Measurements from ENCODE around the gene HOXA9. TPM values are rescaled to one million over a fixed set of nuclear protein-coding genes. Genes with fewer than 3 reads are reported as not detected.

HOXA9 gene
- total and polyA plus RNA-seq, 7 donors = 13.0 to 35.7 (median 21.6) TPM

DNA sequence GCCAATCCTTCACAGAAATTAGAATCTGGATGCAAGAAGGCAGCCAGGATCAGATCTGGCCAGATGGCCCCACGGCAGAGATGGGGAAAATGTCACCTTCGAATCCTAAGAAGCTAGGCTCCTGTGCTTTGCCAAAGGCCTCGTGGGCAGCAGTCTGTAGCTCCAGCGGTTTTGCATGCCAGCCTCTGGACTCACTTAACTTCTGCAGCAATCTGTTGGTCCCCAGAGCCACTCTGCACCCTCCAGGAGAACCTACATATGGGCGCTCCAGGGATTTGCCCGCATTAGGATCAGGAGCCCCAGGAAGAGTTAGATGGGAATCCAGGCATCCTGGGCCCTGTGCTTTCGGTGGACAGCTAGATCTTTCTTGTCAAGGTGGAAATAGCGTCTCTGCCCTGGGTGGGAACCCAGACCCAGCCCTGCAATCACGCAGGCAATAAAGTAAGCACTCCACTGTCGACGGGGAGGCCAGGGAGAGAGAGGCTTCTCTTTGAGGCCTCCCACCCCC, 44.6 kb upstream of the HOXA9 start:
- peak overlapping the region in 2 of 4 donors; percentile 39 to 42 for H3K4me3 ChIP-seq
- H3K27me3 ChIP-seq = peaks cover 12 to 85% (median 24%) of the 10 kb centered on the region in 3 donors
- WGBS, 2 donors = 18 to 38% methylated on average over 11 of the region's 11 CpGs
- intact Hi-C loops (cut with DNase I) = loop anchor here (5.0 to 10.0 kb wide), 2 partner anchors 32 to 1195 kb away; partner anchors contain the start of gene EVX1
- no peaks in the 10 kb centered on the region for H3K36me3 ChIP-seq
- H3K27ac ChIP-seq = no peak overlapping the region
- peaks cover 0 to 18% (median 16%) of the 10 kb centered on the region in 4 donors for H3K4me1 ChIP-seq
- TF ChIP-seq POLR2AphosphoS5 (IDR thresholded peaks at IDR 0.05) = no peak
- TF ChIP-seq EP300 (IDR thresholded peaks at IDR 0.05) = no peak
- TF ChIP-seq, protein P1, sequence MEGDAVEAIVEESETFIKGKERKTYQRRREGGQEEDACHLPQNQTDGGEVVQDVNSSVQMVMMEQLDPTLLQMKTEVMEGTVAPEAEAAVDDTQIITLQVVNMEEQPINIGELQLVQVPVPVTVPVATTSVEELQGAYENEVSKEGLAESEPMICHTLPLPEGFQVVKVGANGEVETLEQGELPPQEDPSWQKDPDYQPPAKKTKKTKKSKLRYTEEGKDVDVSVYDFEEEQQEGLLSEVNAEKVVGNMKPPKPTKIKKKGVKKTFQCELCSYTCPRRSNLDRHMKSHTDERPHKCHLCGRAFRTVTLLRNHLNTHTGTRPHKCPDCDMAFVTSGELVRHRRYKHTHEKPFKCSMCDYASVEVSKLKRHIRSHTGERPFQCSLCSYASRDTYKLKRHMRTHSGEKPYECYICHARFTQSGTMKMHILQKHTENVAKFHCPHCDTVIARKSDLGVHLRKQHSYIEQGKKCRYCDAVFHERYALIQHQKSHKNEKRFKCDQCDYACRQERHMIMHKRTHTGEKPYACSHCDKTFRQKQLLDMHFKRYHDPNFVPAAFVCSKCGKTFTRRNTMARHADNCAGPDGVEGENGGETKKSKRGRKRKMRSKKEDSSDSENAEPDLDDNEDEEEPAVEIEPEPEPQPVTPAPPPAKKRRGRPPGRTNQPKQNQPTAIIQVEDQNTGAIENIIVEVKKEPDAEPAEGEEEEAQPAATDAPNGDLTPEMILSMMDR (IDR thresholded peaks at IDR 0.05) = no peak
- no peak for TF ChIP-seq POLR2A (IDR thresholded peaks at IDR 0.05)
- no peaks in the 10 kb centered on the region for H3K9me3 ChIP-seq
- DNase-seq = no peak

DNA sequence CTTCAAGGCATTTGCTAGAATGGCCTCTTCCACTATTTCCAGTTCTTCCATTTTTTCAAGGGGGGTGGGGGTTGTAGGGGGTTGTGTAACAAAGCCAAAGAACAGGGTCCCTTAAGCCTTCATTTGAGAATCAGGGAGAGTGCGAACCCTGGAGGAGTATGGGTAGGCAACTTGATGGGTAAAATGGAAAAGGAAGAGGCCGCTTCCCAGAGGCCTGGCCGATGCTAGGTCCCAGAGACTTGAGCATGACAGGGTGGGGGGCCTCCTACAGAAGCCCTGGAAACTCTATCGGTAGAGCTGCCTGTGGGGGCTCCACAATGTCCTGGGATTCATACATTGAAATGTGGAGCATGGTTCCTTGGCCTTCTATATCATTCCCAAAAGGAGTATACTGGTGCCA, 43.7 kb upstream of the HOXA9 start:
- Histone ChIP-seq H3K4me1 (peaks cover 0 to 23% (median 23%) of the 10 kb centered on the region in 4 donors), H3K27me3 (peaks cover 19 to 90% (median 25%) of the 10 kb centered on the region in 3 donors), H3K4me3 (no peak overlapping the region), H3K9me3 (no peaks in the 10 kb centered on the region), H3K36me3 (no peaks in the 10 kb centered on the region), H3K27ac (no peak overlapping the region)
- intact Hi-C loops (cut with DNase I) = loop anchor here (5.0 to 10.0 kb wide), 2 partner anchors 33 to 1196 kb away; partner anchors contain the start of gene EVX1
- no peak for DNase-seq
- 82 to 89% methylated on average over 4 of the region's 4 CpGs for WGBS, 2 donors
- TF ChIP-seq EP300 (IDR thresholded peaks at IDR 0.05) (no peak), POLR2AphosphoS5 (IDR thresholded peaks at IDR 0.05) (no peak), POLR2A (IDR thresholded peaks at IDR 0.05) (no peak)
- TF ChIP-seq, protein P1 (IDR thresholded peaks at IDR 0.05) = no peak

DNA sequence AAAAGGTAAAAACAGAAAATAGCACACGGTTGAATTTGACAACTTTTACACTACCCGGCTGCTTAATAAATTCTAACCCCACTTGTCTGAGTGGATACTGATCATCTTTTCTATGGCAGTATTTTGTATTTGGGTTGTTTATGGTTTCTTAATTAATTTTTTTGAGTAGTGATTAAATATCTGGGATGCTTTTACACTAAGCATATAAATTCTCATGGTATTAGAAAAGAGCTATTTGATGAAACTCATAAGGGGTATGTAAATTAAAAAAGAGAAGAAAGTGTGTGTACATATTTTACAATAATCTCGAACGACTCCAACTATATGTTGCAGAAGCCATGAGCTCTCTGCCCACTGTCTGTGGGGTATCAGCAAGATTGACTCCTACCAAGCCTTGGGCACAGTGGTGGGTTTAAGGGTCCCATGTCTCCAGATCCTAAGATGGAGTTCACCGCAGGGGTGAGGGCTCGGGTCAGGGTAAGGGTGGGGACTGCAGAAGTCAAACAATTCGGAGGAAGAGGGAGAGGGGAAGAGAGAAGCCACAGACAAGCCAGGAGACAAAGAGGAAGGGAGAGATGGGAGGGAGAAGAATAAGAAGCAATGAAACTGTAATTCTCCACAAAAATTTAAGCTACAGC, 42.1 kb upstream of the HOXA9 start:
- peaks cover 17 to 88% (median 19%) of the 10 kb centered on the region in 3 donors for H3K27me3 ChIP-seq
- intact Hi-C loops (cut with DNase I) = loop anchor here (5.0 to 10.0 kb wide), 2 partner anchors 35 to 1197 kb away; partner anchors contain the start of gene EVX1
- 9 to 33% methylated on average over 7 of the region's 7 CpGs for WGBS, 2 donors

DNA sequence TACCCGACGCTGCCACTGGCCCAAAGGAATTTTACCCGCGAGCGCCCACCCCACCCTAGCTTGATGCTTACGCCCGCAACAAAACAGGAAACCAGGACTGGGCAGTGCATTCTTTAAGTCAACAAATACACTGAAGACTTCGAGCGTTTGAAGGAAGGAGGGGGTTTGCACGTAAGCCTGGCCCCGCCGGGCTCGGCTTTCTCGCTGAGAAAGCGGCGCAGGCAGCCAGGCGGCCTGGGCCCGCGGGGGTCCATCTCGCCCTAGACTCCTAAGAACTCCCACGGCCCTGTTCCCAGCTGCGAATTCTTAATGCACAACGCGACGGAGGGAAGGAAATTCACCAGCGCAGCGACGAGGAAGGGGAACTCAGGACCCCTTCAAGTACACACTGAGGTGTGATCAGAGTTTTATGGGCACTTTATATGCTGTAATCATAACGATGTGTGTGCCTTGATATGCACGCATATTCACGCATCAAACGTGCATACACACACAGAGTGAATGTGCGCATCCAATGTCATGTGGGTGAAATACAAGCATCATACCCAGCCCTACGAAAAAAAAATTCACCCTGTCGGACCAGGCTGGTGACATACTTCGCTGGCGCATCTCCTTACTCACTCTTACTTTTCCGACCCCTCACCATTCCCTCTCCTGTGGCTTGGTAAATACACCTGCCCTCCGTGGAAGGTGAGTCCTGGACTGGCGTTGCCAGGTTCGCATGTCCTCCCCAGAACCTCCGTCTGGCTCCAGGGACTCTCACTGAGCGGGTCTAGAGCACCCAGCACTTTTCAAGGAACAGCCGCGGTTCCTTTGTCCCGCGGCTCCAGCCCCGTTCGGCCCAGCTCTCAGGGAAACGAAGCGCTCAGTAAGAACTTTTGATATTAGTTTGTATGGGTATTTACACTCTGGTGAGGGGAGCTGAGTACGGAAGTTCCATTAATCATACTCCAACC, 40.3 kb upstream of the HOXA9 start:
- H3K4me3 ChIP-seq = peak overlapping the region; percentile 20 to 45 (median 35)
- intact Hi-C loops (cut with DNase I) = loop anchor here (5.0 to 10.0 kb wide), 2 partner anchors 37 to 1199 kb away; partner anchors contain the start of gene EVX1
- H3K36me3 ChIP-seq = no peaks in the 10 kb centered on the region
- H3K4me1 ChIP-seq = peaks cover 0 to 29% (median 27%) of the 10 kb centered on the region in 4 donors
- peaks cover 17 to 80% (median 20%) of the 10 kb centered on the region in 3 donors for H3K27me3 ChIP-seq
- peak overlapping the region in 2 of 4 donors; percentile 2 to 51 for H3K27ac ChIP-seq
- 4 to 7% methylated on average over 52 of the region's 52 CpGs for WGBS, 2 donors
- TF ChIP-seq EP300 (IDR thresholded peaks at IDR 0.05) = no peak
- peak in 1 of 4 donors; percentile 7 for TF ChIP-seq POLR2AphosphoS5 (IDR thresholded peaks at IDR 0.05)
- DNase-seq = no peak
- H3K9me3 ChIP-seq = no peaks in the 10 kb centered on the region

More for the DNA sequence above, 42.1 kb upstream of the HOXA9 start:
- Histone ChIP-seq H3K4me1 (peaks cover 0 to 23% (median 21%) of the 10 kb centered on the region in 4 donors), H3K36me3 (no peaks in the 10 kb centered on the region), H3K4me3 (no peak overlapping the region), H3K27ac (no peak overlapping the region), H3K9me3 (no peaks in the 10 kb centered on the region)
- TF ChIP-seq POLR2A (IDR thresholded peaks at IDR 0.05) = no peak
- TF ChIP-seq, protein P1 (IDR thresholded peaks at IDR 0.05) = no peak
- no peak for TF ChIP-seq POLR2AphosphoS5 (IDR thresholded peaks at IDR 0.05)
- TF ChIP-seq EP300 (IDR thresholded peaks at IDR 0.05) = no peak
- DNase-seq = no peak

Measured in sigmoid colon (tissue), 7 donors.